SK-N-MC (cell line): ENCODE measurements around the gene MYO15B.
"Not testable (repeated sequence)": the region's sequence is repeated elsewhere in the genome, so short reads cannot be mapped to it uniquely, and the experiment has no call there.

ENCODE experiments used
- DNase-seq: peaks from one replicate; pipeline ENCODE4 v3.0.0-alpha.2; 2011; ENCODE audit warnings: low read depth, low spot score
- H3K27ac ChIP-seq: fragments of 200-600 bp; sonication (generic); 2 replicates; pipeline ENCODE4 v1.5.1; 2016; ENCODE audit warnings: mixed run types
- H3K36me3 ChIP-seq: fragments of 200-600 bp; sonication (generic); 2 replicates; pipeline ENCODE4 v1.6.1; 2017; ENCODE audit warnings: antibody characterized with exemption, low read length, mixed read lengths; ENCODE audit not compliant: insufficient read depth
- H3K4me3 ChIP-seq: fragments of 200-600 bp; sonication (generic); 2 replicates; pipeline ENCODE4 v1.5.1; 2016
- H3K9ac ChIP-seq: fragments of 200-600 bp; sonication (generic); 2 replicates; pipeline ENCODE4 v1.8.0; 2017; ENCODE audit warnings: mixed run types, mixed read lengths; ENCODE audit not compliant: insufficient read length
- H3K9me3 ChIP-seq: fragments of 200-600 bp; sonication (generic); 2 replicates; pipeline ENCODE4 v1.6.1; 2017; ENCODE audit warnings: low read depth, mild to moderate bottlenecking, antibody characterized with exemption, low read length, moderate library complexity, mixed read lengths
- EZH2 ChIP-seq: fragments of 200-600 bp; sonication (generic); IDR thresholded peaks from one replicate; pipeline ENCODE4 v1.6.1; 2017; ENCODE audit warnings: antibody characterized with exemption
- FOXP2 ChIP-seq: optimal IDR thresholded peaks from 2 replicates; pipeline ENCODE3; 2011; ENCODE audit warnings: mild to moderate bottlenecking, moderate library complexity; ENCODE audit not compliant: insufficient read depth; ENCODE audit errors: extremely low read length, control extremely low read depth
- POLR2AphosphoS5 ChIP-seq: IDR thresholded peaks from 2 replicates; pipeline ENCODE4 v1.6.1; 2012; ENCODE audit warnings: mild to moderate bottlenecking, low read depth, low read length, borderline replicate concordance

Gene MYO15B

GRCh38 chr17:75635610-75636202, 48.1 kb downstream of the MYO15B start:
- H3K4me3 ChIP-seq: no peak overlapping the region
- no peak for DNase-seq
- H3K36me3 ChIP-seq: no peaks in the 10 kb centered on the region
- TF ChIP-seq POLR2AphosphoS5 (no peak), FOXP2 (no peak), EZH2 (no peak)
- no peak overlapping the region for H3K27ac ChIP-seq
- H3K9me3 ChIP-seq: no peaks in the 10 kb centered on the region
- no peak overlapping the region for H3K9ac ChIP-seq

- TF ChIP-seq POLR2AphosphoS5 (no peak), FOXP2 (no peak), EZH2 (no peak)
- no peaks in the 10 kb centered on the region for H3K36me3 ChIP-seq
- H3K27ac ChIP-seq: no peak overlapping the region
- DNase-seq: no peak
- no peak overlapping the region for H3K4me3 ChIP-seq
- no peak overlapping the region for H3K9ac ChIP-seq
- no peaks in the 10 kb centered on the region for H3K9me3 ChIP-seq
Observed at GRCh38 chr17:75636381-75637142, 49.0 kb downstream of the MYO15B start.

GRCh38 chr17:75637143-75637538, 49.5 kb downstream of the MYO15B start:
- Histone ChIP-seq H3K9ac (no peak overlapping the region), H3K4me3 (no peak overlapping the region), H3K27ac (no peak overlapping the region), H3K36me3 (no peaks in the 10 kb centered on the region), H3K9me3 (no peaks in the 10 kb centered on the region)
- no peak for TF ChIP-seq FOXP2
- no peak for TF ChIP-seq EZH2
- TF ChIP-seq POLR2AphosphoS5: no peak
- no peak for DNase-seq

GRCh38 chr17:75637551-75637950, 50.0 kb downstream of the MYO15B start:
- Histone ChIP-seq H3K9ac (no peak overlapping the region), H3K9me3 (no peaks in the 10 kb centered on the region), H3K4me3 (no peak overlapping the region), H3K27ac (no peak overlapping the region), H3K36me3 (no peaks in the 10 kb centered on the region)
- no peak for DNase-seq
- no peak for TF ChIP-seq FOXP2

GRCh38 chr17:75638039-75638438, 50.4 kb downstream of the MYO15B start:
- not testable (repeated sequence) for DNase-seq

GRCh38 chr17:75638893-75639292, 51.3 kb downstream of the MYO15B start:
- no peak overlapping the region for H3K4me3 ChIP-seq
- no peak for DNase-seq
- TF ChIP-seq EZH2 (no peak), FOXP2 (no peak), POLR2AphosphoS5 (no peak)
- H3K27ac ChIP-seq: no peak overlapping the region
- no peaks in the 10 kb centered on the region for H3K9me3 ChIP-seq
- H3K36me3 ChIP-seq: no peaks in the 10 kb centered on the region
- H3K9ac ChIP-seq: no peak overlapping the region

More at GRCh38 chr17:75638039-75638438, 50.4 kb downstream of the MYO15B start:
- not testable (repeated sequence) for H3K4me3 ChIP-seq, H3K9me3 ChIP-seq, H3K9ac ChIP-seq, H3K27ac ChIP-seq, H3K36me3 ChIP-seq

GRCh38 chr17:75639327-75639726, 51.7 kb downstream of the MYO15B start:
- Histone ChIP-seq H3K27ac (no peak overlapping the region), H3K4me3 (no peak overlapping the region), H3K9me3 (no peaks in the 10 kb centered on the region), H3K9ac (no peak overlapping the region), H3K36me3 (no peaks in the 10 kb centered on the region)
- no peak for DNase-seq
- TF ChIP-seq POLR2AphosphoS5 (no peak), EZH2 (no peak), FOXP2 (no peak)

- no peak overlapping the region for H3K9ac ChIP-seq
- H3K9me3 ChIP-seq: no peaks in the 10 kb centered on the region
- TF ChIP-seq FOXP2 (no peak), EZH2 (no peak), POLR2AphosphoS5 (no peak)
- no peaks in the 10 kb centered on the region for H3K36me3 ChIP-seq
- H3K27ac ChIP-seq: no peak overlapping the region
- DNase-seq: no peak
- no peak overlapping the region for H3K4me3 ChIP-seq
Observed at GRCh38 chr17:75639771-75640555, 52.4 kb downstream of the MYO15B start.

GRCh38 chr17:75640556-75641119, 53.0 kb downstream of the MYO15B start:
- no peak overlapping the region for H3K27ac ChIP-seq
- H3K4me3 ChIP-seq: no peak overlapping the region
- H3K9ac ChIP-seq: no peak overlapping the region
- no peak for DNase-seq
- TF ChIP-seq FOXP2: no peak
- TF ChIP-seq EZH2: no peak
- TF ChIP-seq POLR2AphosphoS5: no peak
- no peaks in the 10 kb centered on the region for H3K36me3 ChIP-seq
- no peaks in the 10 kb centered on the region for H3K9me3 ChIP-seq
